Measurements from ENCODE around the gene NSMF. TPM values are rescaled to one million over a fixed set of nuclear protein-coding genes. Genes with fewer than 3 reads are reported as not detected.

Gene NSMF
- polyA plus RNA-seq, 1 donor (not counting 4 experiments of a cell fraction or from before 2014, with no cell fraction given), result 29.5 TPM

DNA sequence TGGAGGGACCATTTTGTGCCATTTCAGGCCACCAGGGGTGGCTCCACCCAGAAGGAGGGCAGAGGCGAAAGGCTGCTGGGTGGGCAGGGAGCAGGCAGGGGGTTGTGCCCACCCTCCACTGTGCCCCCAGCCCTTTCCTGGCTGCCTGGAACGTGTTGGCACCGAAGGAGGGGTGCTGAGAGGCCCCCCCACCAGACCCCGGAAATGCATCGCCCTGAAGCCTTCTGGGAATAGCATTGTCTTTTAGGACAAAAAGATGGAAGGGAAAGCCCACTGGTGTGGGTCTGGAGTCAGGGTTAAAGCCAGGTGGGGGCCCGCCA is 30.9 kb downstream of the NSMF start:
- dilution Hi-C loops (cut with MboI; ENCODE audit: extremely low pct_ligation_motif_present, low sequenced_read_pairs), result no loop called here
- H3K9me3 ChIP-seq (ENCODE audit: control insufficient read depth, low read depth, low read length), result no peaks in the 10 kb centered on the region
- DNase-seq (ENCODE audit: low read depth, low spot score), result no peak

DNA sequence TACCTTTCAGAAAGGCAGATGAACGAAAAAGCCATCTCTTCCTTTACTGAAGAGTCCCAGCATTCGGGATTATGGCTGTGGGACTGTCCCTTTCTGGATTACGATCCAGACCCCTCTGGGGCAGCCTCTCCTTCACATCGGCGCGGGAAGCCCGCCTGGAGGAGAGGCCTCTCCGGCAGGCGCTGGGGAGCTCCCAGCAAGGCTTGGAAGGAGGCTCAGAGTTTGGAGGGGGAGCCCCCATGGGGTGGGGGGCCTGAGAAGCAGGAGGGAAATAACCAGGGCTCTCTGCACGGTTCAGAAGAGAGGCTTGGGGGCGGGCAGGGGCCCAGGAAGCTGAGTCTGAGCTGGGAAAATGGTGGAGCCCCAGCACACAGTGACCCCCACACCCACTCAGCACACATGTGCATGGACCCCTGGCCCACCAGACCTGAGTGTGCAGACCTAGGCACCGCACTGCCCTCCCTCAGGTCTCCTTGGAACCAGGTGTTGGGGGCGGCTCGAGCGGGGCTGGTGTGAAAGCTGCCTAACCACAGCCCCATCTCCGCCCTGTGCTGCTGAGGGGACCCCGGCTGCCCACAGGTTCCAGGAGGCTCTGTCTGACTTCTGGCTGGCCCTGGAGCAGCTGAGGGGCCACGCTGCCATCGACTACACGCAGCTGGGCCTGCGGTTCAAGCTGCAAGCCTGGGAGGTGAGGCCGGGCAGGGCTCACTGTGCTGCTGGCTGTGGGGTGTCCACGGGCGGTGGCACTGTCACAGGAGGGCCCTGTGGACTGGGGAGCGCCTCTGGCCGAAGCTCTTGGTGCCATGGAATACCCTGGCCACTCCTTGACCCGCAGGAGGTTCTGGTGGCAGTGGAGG is 31.5 kb downstream of the NSMF start:
- Histone ChIP-seq H3K4me1 (ENCODE audit: control insufficient read depth, extremely low read depth, insufficient read depth, low read length) (peaks cover 19% of the 10 kb centered on the region), H4K20me1 (ENCODE audit: control insufficient read depth, extremely low read depth, insufficient read depth, low read length) (no peaks in the 10 kb centered on the region), H3K9ac (ENCODE audit: control insufficient read depth, extremely low read depth, insufficient read depth, low read length) (no peak overlapping the region), H3K9me1 (ENCODE audit: control insufficient read depth, extremely low read depth, insufficient read depth, low read length) (no peaks in the 10 kb centered on the region), H3K79me2 (ENCODE audit: control insufficient read depth, insufficient read depth, low read length) (no peaks in the 10 kb centered on the region), H3K27ac (ENCODE audit: control insufficient read depth, insufficient read depth, low read length) (no peak overlapping the region), H3K4me3 (ENCODE audit: control insufficient read depth in 2 of 3, extremely low read depth in 1 of 3, insufficient read depth in 2 of 3, low read depth in 1 of 3, low read length in 3 of 3) (no peak overlapping the region), H3K27me3 (ENCODE audit: control insufficient read depth, extremely low read depth, insufficient read depth, low read length) (peaks cover 3% of the 10 kb centered on the region), H2AFZ (ENCODE audit: control insufficient read depth, low read length) (no peak overlapping the region), H3K36me3 (ENCODE audit: control insufficient read depth in 2 of 2, extremely low read depth in 1 of 2, insufficient read depth in 2 of 2, low read length in 2 of 2) (no peaks in the 10 kb centered on the region), H3K9me3 (ENCODE audit: control insufficient read depth, low read depth, low read length) (no peaks in the 10 kb centered on the region), H3K4me2 (ENCODE audit: control insufficient read depth, extremely low read depth, insufficient read depth, low read depth, low read length) (no peak overlapping the region)
- dilution Hi-C loops (cut with MboI; ENCODE audit: extremely low pct_ligation_motif_present, low sequenced_read_pairs), result no loop called here
- FAIRE-seq (no peak), DNase-seq (ENCODE audit: low read depth, low spot score) (no peak)
- TF ChIP-seq, protein P1, sequence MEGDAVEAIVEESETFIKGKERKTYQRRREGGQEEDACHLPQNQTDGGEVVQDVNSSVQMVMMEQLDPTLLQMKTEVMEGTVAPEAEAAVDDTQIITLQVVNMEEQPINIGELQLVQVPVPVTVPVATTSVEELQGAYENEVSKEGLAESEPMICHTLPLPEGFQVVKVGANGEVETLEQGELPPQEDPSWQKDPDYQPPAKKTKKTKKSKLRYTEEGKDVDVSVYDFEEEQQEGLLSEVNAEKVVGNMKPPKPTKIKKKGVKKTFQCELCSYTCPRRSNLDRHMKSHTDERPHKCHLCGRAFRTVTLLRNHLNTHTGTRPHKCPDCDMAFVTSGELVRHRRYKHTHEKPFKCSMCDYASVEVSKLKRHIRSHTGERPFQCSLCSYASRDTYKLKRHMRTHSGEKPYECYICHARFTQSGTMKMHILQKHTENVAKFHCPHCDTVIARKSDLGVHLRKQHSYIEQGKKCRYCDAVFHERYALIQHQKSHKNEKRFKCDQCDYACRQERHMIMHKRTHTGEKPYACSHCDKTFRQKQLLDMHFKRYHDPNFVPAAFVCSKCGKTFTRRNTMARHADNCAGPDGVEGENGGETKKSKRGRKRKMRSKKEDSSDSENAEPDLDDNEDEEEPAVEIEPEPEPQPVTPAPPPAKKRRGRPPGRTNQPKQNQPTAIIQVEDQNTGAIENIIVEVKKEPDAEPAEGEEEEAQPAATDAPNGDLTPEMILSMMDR (optimal IDR thresholded peaks at IDR 0.05 in 1 of 3, IDR thresholded peaks at IDR 0.05 in 1 of 3, conservative IDR thresholded peaks at IDR 0.05 in 1 of 3; ENCODE audit: extremely low read depth in 1 of 3, insufficient read depth in 2 of 3, low read length in 3 of 3), result no peak
- TF ChIP-seq EZH2 (IDR thresholded peaks at IDR 0.05; ENCODE audit: low read length), result no peak

More for the DNA sequence above, 30.9 kb downstream of the NSMF start:
- Histone ChIP-seq H3K4me2 (ENCODE audit: control insufficient read depth, extremely low read depth, insufficient read depth, low read depth, low read length) (no peak overlapping the region), H3K9me1 (ENCODE audit: control insufficient read depth, extremely low read depth, insufficient read depth, low read length) (no peaks in the 10 kb centered on the region), H4K20me1 (ENCODE audit: control insufficient read depth, extremely low read depth, insufficient read depth, low read length) (no peaks in the 10 kb centered on the region), H3K79me2 (ENCODE audit: control insufficient read depth, insufficient read depth, low read length) (no peaks in the 10 kb centered on the region), H3K4me1 (ENCODE audit: control insufficient read depth, extremely low read depth, insufficient read depth, low read length) (peaks cover 19% of the 10 kb centered on the region), H3K27me3 (ENCODE audit: control insufficient read depth, extremely low read depth, insufficient read depth, low read length) (peaks cover 3% of the 10 kb centered on the region), H3K36me3 (ENCODE audit: control insufficient read depth in 2 of 2, extremely low read depth in 1 of 2, insufficient read depth in 2 of 2, low read length in 2 of 2) (no peaks in the 10 kb centered on the region), H3K4me3 (ENCODE audit: control insufficient read depth in 2 of 3, extremely low read depth in 1 of 3, insufficient read depth in 2 of 3, low read depth in 1 of 3, low read length in 3 of 3) (no peak overlapping the region), H3K9ac (ENCODE audit: control insufficient read depth, extremely low read depth, insufficient read depth, low read length) (no peak overlapping the region), H2AFZ (ENCODE audit: control insufficient read depth, low read length) (no peak overlapping the region), H3K27ac (ENCODE audit: control insufficient read depth, insufficient read depth, low read length) (no peak overlapping the region)
- FAIRE-seq, result no peak
- TF ChIP-seq, protein P1 (optimal IDR thresholded peaks at IDR 0.05 in 1 of 3, IDR thresholded peaks at IDR 0.05 in 1 of 3, conservative IDR thresholded peaks at IDR 0.05 in 1 of 3; ENCODE audit: extremely low read depth in 1 of 3, insufficient read depth in 2 of 3, low read length in 3 of 3), result no peak
- no peak for TF ChIP-seq EZH2 (IDR thresholded peaks at IDR 0.05; ENCODE audit: low read length)

Measured in keratinocyte (primary cell).